ENCODE data around the gene KLK7.

The KLK7 gene

GRCh38 chr19:50983625-50984292 lies at the start of gene KLK7:
TSS of gene KLK7 (minus strand) at chr19:50983917. CDS start at chr19:50982399, 1,518 bp downstream.
- DNase-seq (ENCODE audit: low spot score in 2 of 2), result no peak

DNA sequence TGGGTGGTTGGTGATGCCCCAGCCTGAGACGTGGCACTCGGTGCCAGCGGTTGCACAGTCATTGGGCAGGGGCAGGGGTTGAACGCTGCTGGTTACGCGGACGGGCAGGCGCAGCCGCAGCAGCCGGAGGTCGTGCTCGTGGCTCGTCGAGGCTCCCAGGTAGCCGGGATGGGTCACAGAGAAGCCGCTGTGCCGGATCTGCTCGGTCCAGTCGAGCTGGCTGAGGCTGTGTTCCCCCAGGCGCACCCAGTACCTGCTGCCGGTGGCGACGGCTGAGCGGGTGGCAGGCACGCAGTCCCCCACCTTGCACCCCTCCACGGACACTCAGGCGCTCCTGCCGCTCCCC lies 48.1 kb upstream of the KLK7 start:
- no peak overlapping the region for H3K4me3 Mint-ChIP-seq
- no peaks in the 10 kb centered on the region for H3K4me1 Mint-ChIP-seq
- DNase-seq (ENCODE audit: low spot score in 2 of 2) (no peak), ATAC-seq (no peak)
- no peak overlapping the region for H3K27ac Mint-ChIP-seq
- H3K36me3 Mint-ChIP-seq, result peaks cover 4% of the 10 kb centered on the region
- no peaks in the 10 kb centered on the region for H3K9me3 Mint-ChIP-seq

More at GRCh38 chr19:50983625-50984292, at the start of gene KLK7:
- H3K27ac Mint-ChIP-seq, result no peak within 1 kb of the TSS
- ATAC-seq, result no peak
- no peaks in the 10 kb centered on the region for H3K4me1 Mint-ChIP-seq
- no peaks in the 10 kb centered on the region for H3K36me3 Mint-ChIP-seq
- H3K4me3 Mint-ChIP-seq, result no peak within 1 kb of the TSS
- H3K9me3 Mint-ChIP-seq, result no peaks in the 10 kb centered on the region

- no peak overlapping the region for H3K27ac Mint-ChIP-seq
- peaks cover 4% of the 10 kb centered on the region for H3K36me3 Mint-ChIP-seq
- no peaks in the 10 kb centered on the region for H3K9me3 Mint-ChIP-seq
- H3K4me3 Mint-ChIP-seq, result no peak overlapping the region
- H3K4me1 Mint-ChIP-seq, result no peaks in the 10 kb centered on the region
- no peak for ATAC-seq
- DNase-seq (ENCODE audit: low spot score in 2 of 2), result no peak
Observed at GRCh38 chr19:51031220-51031879, 47.6 kb upstream of the KLK7 start.

DNA sequence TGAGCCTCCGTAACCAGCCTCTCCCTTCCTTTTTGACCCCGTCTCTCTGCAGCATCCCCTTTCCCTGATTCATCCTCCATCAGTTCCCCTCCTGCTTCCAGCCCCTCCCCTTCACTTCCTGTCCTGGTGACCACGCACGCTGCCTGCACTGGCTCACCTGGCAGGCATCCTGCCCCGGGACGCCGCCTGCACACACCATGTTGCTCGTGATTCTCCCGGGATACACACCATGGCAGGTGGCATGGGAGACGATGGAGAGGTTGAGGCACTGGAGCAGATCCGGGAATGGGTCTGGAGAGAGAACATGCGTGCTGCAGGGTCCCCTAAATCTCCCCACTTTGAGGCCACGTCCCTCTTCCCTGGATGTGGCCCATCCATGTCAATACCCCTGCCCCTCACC lies 46.9 kb upstream of the KLK7 start:
- DNase-seq (ENCODE audit: low spot score in 2 of 2), result no peak
- Mint-ChIP-seq H3K9me3 (no peaks in the 10 kb centered on the region), H3K27ac (no peak overlapping the region), H3K36me3 (peaks cover 4% of the 10 kb centered on the region), H3K4me3 (no peak overlapping the region), H3K4me1 (no peaks in the 10 kb centered on the region)
- ATAC-seq, result no peak

- Mint-ChIP-seq H3K9me3 (no peaks in the 10 kb centered on the region), H3K36me3 (no peaks in the 10 kb centered on the region), H3K4me1 (no peaks in the 10 kb centered on the region), H3K27ac (no peak overlapping the region), H3K4me3 (no peak overlapping the region)
- DNase-seq (ENCODE audit: low spot score in 2 of 2), result no peak
- no peak for ATAC-seq
Observed at GRCh38 chr19:51029718-51030117, 46.0 kb upstream of the KLK7 start.

- no peaks in the 10 kb centered on the region for H3K9me3 Mint-ChIP-seq
- H3K36me3 Mint-ChIP-seq, result no peaks in the 10 kb centered on the region
- no peaks in the 10 kb centered on the region for H3K4me1 Mint-ChIP-seq
- no peak overlapping the region for H3K27ac Mint-ChIP-seq
- ATAC-seq, result no peak
- no peak for DNase-seq (ENCODE audit: low spot score in 2 of 2)
- no peak overlapping the region for H3K4me3 Mint-ChIP-seq
Observed at GRCh38 chr19:51027873-51028272, 44.2 kb upstream of the KLK7 start.

DNA sequence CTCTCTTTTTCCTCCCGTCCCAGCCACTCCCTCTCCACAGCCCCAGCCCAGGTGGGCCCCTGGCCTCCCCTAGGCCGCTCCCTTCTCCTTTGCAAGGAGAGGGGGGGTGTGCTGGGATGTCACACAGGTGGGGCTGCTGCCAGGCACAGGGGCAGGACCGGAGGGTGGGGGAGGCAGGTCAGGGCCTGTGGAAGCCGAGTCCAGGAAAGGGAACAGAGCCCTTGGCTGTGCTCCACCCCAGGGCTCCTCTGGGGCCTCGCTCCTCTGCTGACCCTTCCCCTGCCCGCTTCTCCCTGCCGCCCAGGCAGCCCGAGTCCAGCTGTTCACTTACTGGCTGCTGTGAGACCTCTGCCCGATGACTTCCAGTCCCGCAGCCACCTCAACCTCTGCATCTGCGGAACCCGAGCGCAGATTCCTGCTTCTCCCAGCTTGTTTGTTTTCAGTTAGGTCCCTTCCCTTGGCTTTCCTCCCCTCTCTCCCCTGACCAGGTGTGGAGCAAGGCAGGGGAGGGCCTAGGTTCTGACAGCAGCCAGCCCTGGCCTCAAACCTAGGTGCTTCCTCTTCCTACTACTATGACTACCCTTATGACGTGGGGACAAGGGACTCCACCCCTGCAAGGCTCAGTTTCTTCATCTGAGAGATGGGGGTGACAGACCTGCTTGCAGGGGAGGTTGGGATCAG lies 43.5 kb upstream of the KLK7 start:
- H3K4me1 Mint-ChIP-seq, result no peaks in the 10 kb centered on the region
- no peak overlapping the region for H3K27ac Mint-ChIP-seq

GRCh38 chr19:51026554-51026831 lies 42.8 kb upstream of the KLK7 start, which contains the start of gene KLK11:
TSS of gene KLK11 (minus strand) at chr19:51026616. CDS start at chr19:51025631, 985 bp downstream.
- ATAC-seq (peak; percentile 42), DNase-seq (ENCODE audit: low spot score in 2 of 2) (no peak)
- H3K36me3 Mint-ChIP-seq, result no peaks in the 10 kb centered on the region
- H3K4me3 Mint-ChIP-seq, result no peak within 1 kb of the TSS
- H3K9me3 Mint-ChIP-seq, result no peaks in the 10 kb centered on the region
- no peak within 1 kb of the TSS for H3K27ac Mint-ChIP-seq
- no peaks in the 10 kb centered on the region for H3K4me1 Mint-ChIP-seq

More for the DNA sequence above, 43.5 kb upstream of the KLK7 start:
- H3K9me3 Mint-ChIP-seq, result no peaks in the 10 kb centered on the region
- H3K4me3 Mint-ChIP-seq, result no peak overlapping the region
- no peak for DNase-seq (ENCODE audit: low spot score in 2 of 2)
- no peak for ATAC-seq
- H3K36me3 Mint-ChIP-seq, result no peaks in the 10 kb centered on the region

DNA sequence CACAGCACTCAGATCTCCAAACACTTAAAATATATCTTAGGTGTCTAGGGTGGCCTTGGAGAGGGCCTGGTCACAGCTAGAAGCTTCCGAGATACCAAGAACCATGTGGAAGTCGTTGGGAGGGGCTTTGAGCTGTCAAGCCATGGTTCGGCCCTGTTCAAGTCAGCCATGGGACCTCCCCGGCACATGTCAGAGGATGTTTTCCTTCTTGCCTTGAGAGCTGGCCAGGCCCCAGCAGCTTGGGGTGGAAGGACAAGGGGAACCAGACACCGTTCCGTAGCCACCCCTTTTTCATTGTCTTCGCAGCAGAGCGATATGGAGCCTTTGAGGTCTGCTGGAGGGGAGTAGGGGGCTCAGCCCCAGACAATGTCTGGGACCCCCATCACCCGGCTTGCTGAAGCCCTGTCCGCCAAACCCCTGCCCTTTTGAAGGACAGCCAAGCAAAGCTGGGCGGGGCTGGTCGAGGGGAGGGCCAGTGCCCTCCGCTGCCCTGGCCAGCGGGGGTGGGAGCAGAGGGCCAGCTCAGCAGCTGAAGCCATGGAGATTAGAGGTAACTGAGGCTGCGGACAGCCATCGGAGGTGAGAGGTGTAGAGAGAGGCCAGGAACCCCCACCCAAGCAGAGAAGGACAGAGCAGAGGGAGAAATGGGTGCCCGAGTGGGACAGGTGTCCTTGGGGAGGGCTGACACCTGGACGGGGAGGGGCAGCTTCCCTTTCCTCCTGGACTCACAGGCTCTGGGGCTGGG lies 42.3 kb upstream of the KLK7 start:
- H3K9me3 Mint-ChIP-seq, result no peaks in the 10 kb centered on the region
- no peak for DNase-seq (ENCODE audit: low spot score in 2 of 2)

DNA sequence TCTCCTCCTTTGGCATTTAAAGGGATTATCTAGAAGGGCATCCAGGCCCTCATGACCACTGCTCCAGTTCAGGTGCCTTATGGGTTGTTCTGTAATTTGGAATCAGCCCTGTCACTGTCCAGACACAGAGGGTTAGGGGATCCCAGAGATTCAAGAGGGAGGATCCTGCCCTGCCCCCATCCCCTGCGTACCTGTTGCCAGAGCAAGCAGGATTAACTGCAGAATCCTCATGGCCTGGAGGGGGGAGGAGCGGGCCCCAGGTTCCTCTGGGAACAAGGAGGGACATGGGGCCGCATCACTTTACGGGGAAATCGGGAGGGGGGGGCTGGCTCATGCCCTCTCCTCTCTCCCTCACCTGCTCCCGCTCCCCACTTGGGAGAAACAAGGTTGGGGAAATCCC lies 41.7 kb upstream of the KLK7 start:
- Mint-ChIP-seq H3K9me3 (no peaks in the 10 kb centered on the region), H3K27ac (no peak overlapping the region), H3K4me3 (no peak overlapping the region), H3K4me1 (peaks cover under 1% of the 10 kb centered on the region), H3K36me3 (no peaks in the 10 kb centered on the region)
- no peak for DNase-seq (ENCODE audit: low spot score in 2 of 2)
- no peak for ATAC-seq

More for the DNA sequence above, 42.3 kb upstream of the KLK7 start:
- no peaks in the 10 kb centered on the region for H3K4me1 Mint-ChIP-seq
- no peaks in the 10 kb centered on the region for H3K36me3 Mint-ChIP-seq
- no peak for ATAC-seq
- no peak overlapping the region for H3K4me3 Mint-ChIP-seq
- no peak overlapping the region for H3K27ac Mint-ChIP-seq

DNA sequence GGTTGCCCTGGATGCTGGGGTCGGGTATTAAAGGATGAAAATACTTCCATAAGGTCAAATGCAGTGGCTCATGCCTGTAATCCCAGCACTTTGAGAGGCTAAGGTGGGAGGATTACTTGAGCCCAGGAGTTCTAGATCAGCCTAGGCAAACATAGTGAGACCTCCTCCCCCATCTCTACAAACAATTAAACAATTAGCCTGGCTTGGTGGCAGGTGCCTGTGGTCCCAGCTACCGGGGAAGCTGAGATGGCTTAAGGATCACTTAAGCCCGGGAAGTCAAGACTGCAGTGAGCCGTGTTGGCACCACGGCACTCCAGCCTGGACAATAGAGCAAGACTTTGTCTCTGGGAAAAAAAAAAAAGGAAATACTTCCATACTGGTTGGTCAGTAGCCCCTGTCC lies 41.2 kb upstream of the KLK7 start:
- Mint-ChIP-seq H3K9me3 (no peaks in the 10 kb centered on the region), H3K36me3 (peaks cover 3% of the 10 kb centered on the region), H3K27ac (no peak overlapping the region), H3K4me1 (peaks cover 5% of the 10 kb centered on the region), H3K4me3 (no peak overlapping the region)
- DNase-seq (ENCODE audit: low spot score in 2 of 2), result no peak
- no peak for ATAC-seq

DNA sequence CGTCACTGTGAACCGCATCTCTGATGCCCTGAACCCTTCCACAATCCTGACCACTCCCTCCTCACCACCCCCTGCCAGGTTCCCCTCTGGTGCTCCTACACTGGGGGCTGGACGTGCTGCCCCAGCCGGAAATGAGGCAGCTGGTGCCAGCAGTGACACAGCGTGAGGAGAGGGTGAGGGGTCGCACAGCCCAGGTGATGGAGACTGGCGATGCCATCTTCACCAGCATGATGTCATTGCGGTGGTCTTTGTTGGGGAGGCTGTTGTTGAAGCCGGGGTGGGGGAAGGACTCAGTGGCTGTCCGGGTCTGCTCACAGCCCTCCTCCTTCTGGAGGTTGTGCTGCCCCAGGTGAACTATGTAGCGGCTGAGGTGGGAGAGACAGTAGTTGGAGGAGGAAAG lies 40.2 kb upstream of the KLK7 start:
- no peak overlapping the region for H3K4me3 Mint-ChIP-seq
- peaks cover 6% of the 10 kb centered on the region for H3K36me3 Mint-ChIP-seq
- peaks cover 9% of the 10 kb centered on the region for H3K4me1 Mint-ChIP-seq
- DNase-seq (ENCODE audit: low spot score in 2 of 2) (no peak), ATAC-seq (no peak)
- H3K9me3 Mint-ChIP-seq, result no peaks in the 10 kb centered on the region
- no peak overlapping the region for H3K27ac Mint-ChIP-seq

- peak overlapping the region; percentile 35 for H3K27ac Mint-ChIP-seq
- peaks cover 22% of the 10 kb centered on the region for H3K4me1 Mint-ChIP-seq
- DNase-seq (ENCODE audit: low spot score in 2 of 2) (no peak), ATAC-seq (no peak)
- peaks cover 6% of the 10 kb centered on the region for H3K36me3 Mint-ChIP-seq
- no peak overlapping the region for H3K4me3 Mint-ChIP-seq
- no peaks in the 10 kb centered on the region for H3K9me3 Mint-ChIP-seq
Observed at GRCh38 chr19:51022526-51022925, 38.8 kb upstream of the KLK7 start.

DNA sequence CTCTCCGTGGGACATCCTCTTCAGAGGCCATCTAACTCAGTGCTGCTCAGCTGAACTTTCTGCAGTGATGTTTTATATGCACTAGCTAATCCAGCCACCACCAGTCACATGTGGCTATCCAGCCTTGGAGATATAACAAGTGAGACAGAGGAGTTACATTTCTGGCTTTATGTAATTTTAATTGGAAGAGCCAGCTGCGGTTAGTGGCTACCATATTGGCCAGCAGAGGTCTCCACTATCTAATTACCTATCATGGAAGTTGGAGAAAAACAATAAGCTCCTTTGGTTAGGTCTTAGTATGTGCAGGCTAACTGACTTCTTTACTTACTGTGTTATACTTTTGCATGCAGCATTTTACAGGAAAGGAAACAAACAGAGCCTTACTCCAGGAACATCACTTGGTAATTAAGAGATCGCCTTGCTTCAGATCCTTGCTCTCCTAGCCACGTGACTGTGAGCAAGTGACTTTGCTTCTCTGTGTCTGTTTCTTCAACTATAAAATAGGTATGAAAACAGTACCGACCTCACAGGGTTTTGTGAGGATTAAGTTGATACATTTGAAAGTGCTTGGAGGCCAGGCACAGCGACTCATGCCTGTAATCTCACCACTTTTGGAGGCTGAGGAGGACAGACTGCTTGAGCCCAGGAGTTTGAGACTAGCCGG lies 37.4 kb upstream of the KLK7 start:
- ATAC-seq, result no peak
- peaks cover 6% of the 10 kb centered on the region for H3K36me3 Mint-ChIP-seq
- H3K9me3 Mint-ChIP-seq, result no peaks in the 10 kb centered on the region
- no peak overlapping the region for H3K27ac Mint-ChIP-seq
- DNase-seq (ENCODE audit: low spot score in 2 of 2), result no peak
- H3K4me3 Mint-ChIP-seq, result no peak overlapping the region
- H3K4me1 Mint-ChIP-seq, result peaks cover 30% of the 10 kb centered on the region

DNA sequence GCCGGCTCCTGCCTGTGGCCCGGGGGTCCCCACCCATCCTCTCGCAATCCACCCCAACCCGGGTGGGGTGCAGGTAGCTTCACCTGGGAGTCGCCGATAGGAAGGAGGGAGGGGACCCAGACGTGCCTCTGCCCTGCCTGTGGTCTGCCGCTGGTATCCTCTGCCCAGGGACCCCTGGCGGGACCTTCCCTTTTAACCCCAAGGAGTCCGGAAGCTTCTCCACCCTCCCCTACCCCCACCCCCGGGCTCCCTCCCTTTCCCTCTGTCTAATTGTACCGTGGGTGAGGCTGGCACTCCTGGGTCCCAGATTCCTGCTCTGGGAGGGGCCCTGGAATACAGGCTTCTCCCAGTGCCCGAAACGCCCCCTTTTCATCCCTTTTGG lies 35.8 kb upstream of the KLK7 start, which contains the start of gene KLK10:
Gene KLK10, minus strand, starts transcription at position 166 of the 382 bp plus-strand sequence. CDS start 579 bp downstream, outside the sequence.
- no peak for ATAC-seq
- Mint-ChIP-seq H3K4me3 (peak within 1 kb of the TSS; percentile 64), H3K9me3 (no peaks in the 10 kb centered on the region), H3K36me3 (peaks cover 17% of the 10 kb centered on the region), H3K27ac (no peak within 1 kb of the TSS), H3K4me1 (peaks cover 30% of the 10 kb centered on the region)
- DNase-seq (ENCODE audit: low spot score in 2 of 2), result no peak

All from stimulated activated effector memory CD8-positive, alpha-beta T cell treated with anti-CD3 and anti-CD28 coated beads, Interleukin-12 subunit alpha, Interleukin-12 subunit beta, amount 100 ng/mL, for 72 hours (primary cell).